WTC11 (cell line): ENCODE measurements around the gene CHRM1. TPM values are rescaled to one million over a fixed set of nuclear protein-coding genes. Genes with fewer than 3 reads are reported as not detected.
A peak's percentile ranks its signal among the peaks of the same experiment; 100 is the strongest.

Experiments
- ATAC-seq: fragments of 200-7000 bp; cut with Tn5 transposase; 2 replicates; pipeline ENCODE4 v1.10.0; 2021; ENCODE audit warnings: mild to moderate bottlenecking, moderate library complexity
- CTCF ChIA-PET: fragments of 300-600 bp; sonication (Branson Sonifier 250); formaldehyde crosslinking; loops from one replicate; lab custom pipeline; 2021; ENCODE audit warnings: antibody characterized with exemption; lab: Charles Lee
- POLR2A ChIA-PET: fragments of 350-600 bp; sonication (Branson Sonifier 250); formaldehyde crosslinking; loops from one replicate; lab custom pipeline; 2021; ENCODE audit warnings: antibody characterized with exemption; lab: Charles Lee
- DNase-seq: peaks from one replicate; pipeline ENCODE4 v3.0.0; 2021; ENCODE audit warnings: low spot score
- H3K27ac Mint-ChIP-seq: 2 replicates; pipeline ENCODE4 v1.8.0; 2021; ENCODE audit warnings: mixed read lengths
- H3K27me3 Mint-ChIP-seq: 2 replicates; pipeline ENCODE4 v1.8.0; 2021; ENCODE audit warnings: low read depth, mild to moderate bottlenecking, moderate library complexity, mixed read lengths
- H3K36me3 Mint-ChIP-seq: 2 replicates; pipeline ENCODE4 v1.8.0; 2021; ENCODE audit warnings: mixed read lengths
- H3K4me1 Mint-ChIP-seq: 2 replicates; pipeline ENCODE4 v1.8.0; 2022; ENCODE audit warnings: mixed read lengths
- H3K4me3 Mint-ChIP-seq: 2 replicates; pipeline ENCODE4 v1.8.0; 2021; ENCODE audit warnings: mild to moderate bottlenecking, moderate library complexity, mixed read lengths
- H3K9me3 Mint-ChIP-seq: 2 replicates; pipeline ENCODE4 v1.8.0; 2021; ENCODE audit warnings: mixed read lengths
- CBFB ChIP-seq: sonication (generic); formaldehyde crosslinking; IDR thresholded peaks from 2 replicates; pipeline ENCODE4 v1.8.1; 2022; ENCODE audit warnings: mild to moderate bottlenecking, low read depth, missing genetic modification reagents
- CREM ChIP-seq: sonication (generic); formaldehyde crosslinking; IDR thresholded peaks from 2 replicates; pipeline ENCODE4 v1.8.1; 2022; ENCODE audit warnings: mild to moderate bottlenecking, missing genetic modification reagents, moderate library complexity
- GABPB1 ChIP-seq: sonication (generic); formaldehyde crosslinking; IDR thresholded peaks from 2 replicates; pipeline ENCODE4 v1.8.1; 2023; ENCODE audit warnings: mild to moderate bottlenecking, missing genetic modification reagents
- HMGXB4 ChIP-seq: sonication (generic); formaldehyde crosslinking; IDR thresholded peaks from 2 replicates; pipeline ENCODE4 v1.8.1; 2023; ENCODE audit warnings: mild to moderate bottlenecking, moderate library complexity, missing genetic modification reagents
- MAX ChIP-seq: sonication (generic); formaldehyde crosslinking; IDR thresholded peaks from 2 replicates; pipeline ENCODE4 v1.8.0; 2022; ENCODE audit warnings: mild to moderate bottlenecking, missing genetic modification reagents
- MXD4 ChIP-seq: fragments of 250-450 bp; sonication (Bioruptor Pico); IDR thresholded peaks from 2 replicates; pipeline ENCODE4 v1.8.0; 2021; ENCODE audit warnings: mild to moderate bottlenecking, moderate library complexity, borderline replicate concordance
- NFATC4 ChIP-seq: fragments of 250-450 bp; sonication (Bioruptor Pico); IDR thresholded peaks from 2 replicates; pipeline ENCODE4 v1.9.0; 2021; ENCODE audit warnings: mild to moderate bottlenecking
- NFE2L1 ChIP-seq: sonication (generic); formaldehyde crosslinking; IDR thresholded peaks from 2 replicates; pipeline ENCODE4 v1.8.1; 2023; ENCODE audit warnings: missing genetic modification reagents
- PRRX2 ChIP-seq: fragments of 250-450 bp; sonication (Bioruptor Pico); IDR thresholded peaks from 2 replicates; pipeline ENCODE4 v1.8.0; 2021; ENCODE audit warnings: mild to moderate bottlenecking
- SMAD3 ChIP-seq: sonication (generic); formaldehyde crosslinking; IDR thresholded peaks from 2 replicates; pipeline ENCODE4 v1.8.0; 2022; ENCODE audit warnings: missing genetic modification reagents, mild to moderate bottlenecking, borderline replicate concordance
- STAT6 ChIP-seq: sonication (generic); formaldehyde crosslinking; conservative IDR thresholded peaks from 2 replicates; pipeline ENCODE4 v1.8.1; 2023; ENCODE audit warnings: mild to moderate bottlenecking, low read depth, missing genetic modification reagents, moderate library complexity
- ZNF121 ChIP-seq: sonication (generic); formaldehyde crosslinking; IDR thresholded peaks from 2 replicates; pipeline ENCODE4 v1.8.0; 2023; ENCODE audit warnings: missing genetic modification reagents
- ZNF138 ChIP-seq: sonication (generic); formaldehyde crosslinking; conservative IDR thresholded peaks from 2 replicates; pipeline ENCODE4 v1.8.1; 2022; ENCODE audit warnings: mild to moderate bottlenecking, moderate library complexity, missing genetic modification reagents
- ZNF263 ChIP-seq: sonication (generic); formaldehyde crosslinking; IDR thresholded peaks from 2 replicates; pipeline ENCODE4 v1.8.1; 2022; ENCODE audit warnings: low read depth, mild to moderate bottlenecking, moderate library complexity, missing genetic modification reagents
- ZSCAN18 ChIP-seq: fragments of 250-450 bp; sonication (Bioruptor Pico); IDR thresholded peaks from 2 replicates; pipeline ENCODE4 v2.1.2; 2022; ENCODE audit warnings: mild to moderate bottlenecking, moderate library complexity
- total RNA-seq: library from RNA; stranded (reverse); gene quantifications from 3 replicates; pipeline ENCODE4 v1.2.3, GENCODE V29; 2021
- TF ChIP-seq, protein P1 (sequence below): sonication (generic); formaldehyde crosslinking; IDR thresholded peaks from 2 replicates; pipeline ENCODE4 v1.8.0; 2022; ENCODE audit warnings: mild to moderate bottlenecking, missing genetic modification reagents
- TF ChIP-seq, protein P2 (sequence below): sonication (generic); formaldehyde crosslinking; IDR thresholded peaks from 2 replicates; pipeline ENCODE4 v1.8.0; 2023; ENCODE audit warnings: missing genetic modification reagents, mild to moderate bottlenecking, borderline replicate concordance
- TF ChIP-seq, protein P3 (sequence below): sonication (generic); formaldehyde crosslinking; IDR thresholded peaks from 2 replicates; pipeline ENCODE4 v1.8.1; 2022; ENCODE audit warnings: mild to moderate bottlenecking, moderate library complexity, missing genetic modification reagents
- TF ChIP-seq, protein P4 (sequence below): fragments of 200-600 bp; IDR thresholded peaks from 2 replicates; pipeline ENCODE4 v1.8.0; 2022; ENCODE audit warnings: antibody characterized with exemption

The CHRM1 gene
- total RNA-seq, 1 experiment from 2014 or later, result not detected

GRCh38 chr11:62933750-62934495 is 12.8 kb upstream of the CHRM1 start:
- peaks cover 8% of the 10 kb centered on the region for H3K4me1 Mint-ChIP-seq
- no peak for ATAC-seq
- H3K27me3 Mint-ChIP-seq, result peaks cover 12% of the 10 kb centered on the region
- no peak overlapping the region for H3K4me3 Mint-ChIP-seq
- ChIA-PET POLR2A (no interaction called here), CTCF (interaction anchor here (0.6 kb wide), 1 partner anchor 28 kb away, joined by 3 read pairs; no protein-coding TSS in a partner anchor)
- peaks cover 10% of the 10 kb centered on the region for H3K9me3 Mint-ChIP-seq
- no peak for DNase-seq
- TF ChIP-seq, protein P1, sequence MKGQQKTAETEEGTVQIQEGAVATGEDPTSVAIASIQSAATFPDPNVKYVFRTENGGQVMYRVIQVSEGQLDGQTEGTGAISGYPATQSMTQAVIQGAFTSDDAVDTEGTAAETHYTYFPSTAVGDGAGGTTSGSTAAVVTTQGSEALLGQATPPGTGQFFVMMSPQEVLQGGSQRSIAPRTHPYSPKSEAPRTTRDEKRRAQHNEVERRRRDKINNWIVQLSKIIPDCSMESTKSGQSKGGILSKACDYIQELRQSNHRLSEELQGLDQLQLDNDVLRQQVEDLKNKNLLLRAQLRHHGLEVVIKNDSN (CRISPR knock-in tag), result 0 out of 2 replicates have a peak, but pooled peaks have one; percentile 10
- TF ChIP-seq, protein P2, sequence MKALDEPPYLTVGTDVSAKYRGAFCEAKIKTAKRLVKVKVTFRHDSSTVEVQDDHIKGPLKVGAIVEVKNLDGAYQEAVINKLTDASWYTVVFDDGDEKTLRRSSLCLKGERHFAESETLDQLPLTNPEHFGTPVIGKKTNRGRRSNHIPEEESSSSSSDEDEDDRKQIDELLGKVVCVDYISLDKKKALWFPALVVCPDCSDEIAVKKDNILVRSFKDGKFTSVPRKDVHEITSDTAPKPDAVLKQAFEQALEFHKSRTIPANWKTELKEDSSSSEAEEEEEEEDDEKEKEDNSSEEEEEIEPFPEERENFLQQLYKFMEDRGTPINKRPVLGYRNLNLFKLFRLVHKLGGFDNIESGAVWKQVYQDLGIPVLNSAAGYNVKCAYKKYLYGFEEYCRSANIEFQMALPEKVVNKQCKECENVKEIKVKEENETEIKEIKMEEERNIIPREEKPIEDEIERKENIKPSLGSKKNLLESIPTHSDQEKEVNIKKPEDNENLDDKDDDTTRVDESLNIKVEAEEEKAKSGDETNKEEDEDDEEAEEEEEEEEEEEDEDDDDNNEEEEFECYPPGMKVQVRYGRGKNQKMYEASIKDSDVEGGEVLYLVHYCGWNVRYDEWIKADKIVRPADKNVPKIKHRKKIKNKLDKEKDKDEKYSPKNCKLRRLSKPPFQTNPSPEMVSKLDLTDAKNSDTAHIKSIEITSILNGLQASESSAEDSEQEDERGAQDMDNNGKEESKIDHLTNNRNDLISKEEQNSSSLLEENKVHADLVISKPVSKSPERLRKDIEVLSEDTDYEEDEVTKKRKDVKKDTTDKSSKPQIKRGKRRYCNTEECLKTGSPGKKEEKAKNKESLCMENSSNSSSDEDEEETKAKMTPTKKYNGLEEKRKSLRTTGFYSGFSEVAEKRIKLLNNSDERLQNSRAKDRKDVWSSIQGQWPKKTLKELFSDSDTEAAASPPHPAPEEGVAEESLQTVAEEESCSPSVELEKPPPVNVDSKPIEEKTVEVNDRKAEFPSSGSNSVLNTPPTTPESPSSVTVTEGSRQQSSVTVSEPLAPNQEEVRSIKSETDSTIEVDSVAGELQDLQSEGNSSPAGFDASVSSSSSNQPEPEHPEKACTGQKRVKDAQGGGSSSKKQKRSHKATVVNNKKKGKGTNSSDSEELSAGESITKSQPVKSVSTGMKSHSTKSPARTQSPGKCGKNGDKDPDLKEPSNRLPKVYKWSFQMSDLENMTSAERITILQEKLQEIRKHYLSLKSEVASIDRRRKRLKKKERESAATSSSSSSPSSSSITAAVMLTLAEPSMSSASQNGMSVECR, result no peak
- peaks cover 8% of the 10 kb centered on the region for H3K36me3 Mint-ChIP-seq
- no peak overlapping the region for H3K27ac Mint-ChIP-seq

GRCh38 chr11:62933285-62933684 is 12.1 kb upstream of the CHRM1 start:
- Mint-ChIP-seq H3K4me1 (peaks cover 10% of the 10 kb centered on the region), H3K36me3 (peaks cover 8% of the 10 kb centered on the region), H3K4me3 (no peak overlapping the region), H3K9me3 (peaks cover 10% of the 10 kb centered on the region), H3K27me3 (peaks cover 18% of the 10 kb centered on the region), H3K27ac (no peak overlapping the region)
- POLR2A ChIA-PET, result no interaction called here
- DNase-seq, result no peak
- ATAC-seq, result no peak
- CTCF ChIA-PET, result interaction anchor here (0.6 to 0.7 kb wide), 2 partner anchors 9 to 28 kb away, joined by 3 read pairs; no protein-coding TSS in a partner anchor
- TF ChIP-seq CBFB (CRISPR knock-in tag) (no peak), MAX (CRISPR knock-in tag) (no peak), NFATC4 (CRISPR knock-in tag) (no peak), SMAD3 (CRISPR knock-in tag) (no peak), NFE2L1 (no peak), MXD4 (no peak), ZSCAN18 (CRISPR knock-in tag) (no peak), HMGXB4 (CRISPR knock-in tag) (no peak), CREM (no peak), GABPB1 (CRISPR knock-in tag) (no peak), ZNF121 (CRISPR knock-in tag) (no peak), STAT6 (no peak), PRRX2 (CRISPR knock-in tag) (no peak), ZNF138 (CRISPR knock-in tag) (no peak), ZNF263 (CRISPR knock-in tag) (no peak)
- TF ChIP-seq, protein P3, sequence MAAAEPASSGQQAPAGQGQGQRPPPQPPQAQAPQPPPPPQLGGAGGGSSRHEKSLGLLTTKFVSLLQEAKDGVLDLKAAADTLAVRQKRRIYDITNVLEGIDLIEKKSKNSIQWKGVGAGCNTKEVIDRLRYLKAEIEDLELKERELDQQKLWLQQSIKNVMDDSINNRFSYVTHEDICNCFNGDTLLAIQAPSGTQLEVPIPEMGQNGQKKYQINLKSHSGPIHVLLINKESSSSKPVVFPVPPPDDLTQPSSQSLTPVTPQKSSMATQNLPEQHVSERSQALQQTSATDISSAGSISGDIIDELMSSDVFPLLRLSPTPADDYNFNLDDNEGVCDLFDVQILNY (CRISPR knock-in tag), result no peak
- TF ChIP-seq, protein P4, sequence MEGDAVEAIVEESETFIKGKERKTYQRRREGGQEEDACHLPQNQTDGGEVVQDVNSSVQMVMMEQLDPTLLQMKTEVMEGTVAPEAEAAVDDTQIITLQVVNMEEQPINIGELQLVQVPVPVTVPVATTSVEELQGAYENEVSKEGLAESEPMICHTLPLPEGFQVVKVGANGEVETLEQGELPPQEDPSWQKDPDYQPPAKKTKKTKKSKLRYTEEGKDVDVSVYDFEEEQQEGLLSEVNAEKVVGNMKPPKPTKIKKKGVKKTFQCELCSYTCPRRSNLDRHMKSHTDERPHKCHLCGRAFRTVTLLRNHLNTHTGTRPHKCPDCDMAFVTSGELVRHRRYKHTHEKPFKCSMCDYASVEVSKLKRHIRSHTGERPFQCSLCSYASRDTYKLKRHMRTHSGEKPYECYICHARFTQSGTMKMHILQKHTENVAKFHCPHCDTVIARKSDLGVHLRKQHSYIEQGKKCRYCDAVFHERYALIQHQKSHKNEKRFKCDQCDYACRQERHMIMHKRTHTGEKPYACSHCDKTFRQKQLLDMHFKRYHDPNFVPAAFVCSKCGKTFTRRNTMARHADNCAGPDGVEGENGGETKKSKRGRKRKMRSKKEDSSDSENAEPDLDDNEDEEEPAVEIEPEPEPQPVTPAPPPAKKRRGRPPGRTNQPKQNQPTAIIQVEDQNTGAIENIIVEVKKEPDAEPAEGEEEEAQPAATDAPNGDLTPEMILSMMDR, result no peak
